M059J (cell line): ENCODE data around the gene NUAK1. TPM values are rescaled to one million over a fixed set of nuclear protein-coding genes. Genes with fewer than 3 reads are reported as not detected.
A peak's percentile ranks its signal among the peaks of the same experiment; 100 is the strongest.

Source experiments
- DNase-seq: peaks from one replicate; pipeline ENCODE4 v3.0.0-alpha.2; 2012; ENCODE audit warnings: low read depth
- total RNA-seq: library from RNA; depleted of rRNA; stranded (reverse); fragments of >200 nt; shearing (Covaris generic); gene quantifications from 2 replicates; pipeline ENCODE4 v1.2.3, GENCODE V29; 2014

NUAK1 gene
- total RNA-seq, 1 experiment from 2014 or later, result 13.0 TPM

DNA sequence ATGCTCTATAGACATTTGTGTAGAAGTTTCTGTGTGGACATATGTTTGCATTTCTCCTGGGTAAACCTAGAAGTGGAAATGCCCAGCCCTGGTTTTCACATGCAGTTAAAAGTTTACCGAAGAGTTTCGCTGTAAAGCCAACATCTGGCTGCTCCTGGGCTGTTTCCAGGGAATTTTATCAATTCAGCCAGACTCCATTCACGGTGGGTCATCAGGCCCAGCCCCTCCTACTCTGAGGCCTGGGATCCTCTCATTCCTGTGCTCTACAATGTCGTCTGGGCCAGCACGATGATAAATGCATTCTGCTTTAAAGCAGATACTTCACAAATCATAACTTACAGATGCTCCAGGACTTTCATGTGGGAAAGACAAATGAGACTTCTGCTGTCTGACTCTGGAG, 7.1 kb downstream of the NUAK1 start:
- DNase-seq, result no peak

GRCh38 chr12:106130474-106131113, 8.2 kb downstream of the NUAK1 start:
- DNase-seq, result no peak

- no peak for DNase-seq
Observed at GRCh38 chr12:106128585-106129328, 10.0 kb downstream of the NUAK1 start.

- no peak for DNase-seq
Observed at GRCh38 chr12:106127338-106128126, 11.2 kb downstream of the NUAK1 start.

GRCh38 chr12:106126441-106127337, 12.1 kb downstream of the NUAK1 start:
- DNase-seq, result peak; percentile 87

- DNase-seq, result no peak
Observed at GRCh38 chr12:106125351-106126095, 13.2 kb downstream of the NUAK1 start.

DNA sequence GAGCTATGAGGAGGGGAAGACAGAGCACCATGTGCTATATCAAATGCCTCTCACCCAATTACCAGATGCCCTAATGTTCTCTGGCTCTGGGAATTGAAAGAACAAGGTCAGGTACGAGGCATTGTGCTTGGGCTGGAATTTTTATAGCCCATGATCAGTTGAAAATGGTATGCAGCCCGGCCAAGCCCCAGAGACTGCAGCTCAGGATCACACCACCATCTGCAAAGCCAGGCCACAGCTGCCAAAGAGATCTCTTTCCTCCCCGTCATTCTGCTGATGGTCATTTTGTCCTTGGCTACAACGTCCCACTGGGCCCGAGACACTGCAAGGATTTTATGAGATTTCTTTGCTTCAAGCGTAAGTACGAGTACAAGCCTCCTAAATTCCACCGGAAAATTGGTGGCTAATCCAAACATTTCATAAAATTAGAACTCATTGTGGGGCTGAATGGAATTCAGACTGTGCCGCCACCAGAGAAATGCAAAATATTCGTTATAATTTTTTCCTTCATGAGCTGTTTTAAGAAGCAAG, 15.1 kb downstream of the NUAK1 start:
- peak; percentile 51 for DNase-seq

- no peak for DNase-seq
Observed at GRCh38 chr12:106123110-106123509, 15.6 kb downstream of the NUAK1 start.

- DNase-seq, result no peak
Observed at GRCh38 chr12:106122004-106122403, 16.8 kb downstream of the NUAK1 start.

DNA sequence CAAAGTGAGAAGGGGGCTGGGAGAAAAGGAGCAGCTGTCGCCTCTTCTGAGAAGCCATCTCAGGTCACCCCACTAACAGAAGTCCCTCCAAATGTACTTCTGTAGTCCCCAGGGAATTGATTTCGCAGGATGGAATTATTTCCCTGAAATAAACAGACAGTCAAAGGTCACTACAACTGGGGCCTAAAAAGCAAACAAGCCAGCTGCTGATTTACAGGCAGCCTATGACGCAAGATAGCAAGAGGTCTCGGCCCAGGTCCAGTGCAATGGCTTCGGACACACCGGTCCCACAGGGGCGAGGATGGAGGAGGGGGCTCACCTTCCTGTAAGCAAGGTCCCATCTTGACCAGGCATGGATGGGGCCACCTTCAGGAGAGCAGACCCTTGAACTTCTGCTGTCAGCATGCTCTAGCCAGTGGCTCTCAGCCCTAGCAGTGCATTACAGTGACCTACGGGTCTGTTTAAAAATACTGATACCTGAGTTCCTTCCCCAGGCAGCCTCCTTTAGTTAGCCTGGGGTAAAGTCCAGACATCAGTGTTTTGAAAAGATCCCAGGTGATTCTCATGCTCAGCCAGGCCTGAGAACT, 18.1 kb downstream of the NUAK1 start:
- no peak for DNase-seq

GRCh38 chr12:106119301-106119700, 19.5 kb downstream of the NUAK1 start:
- DNase-seq, result no peak

GRCh38 chr12:106118381-106119130, 20.2 kb downstream of the NUAK1 start:
- no peak for DNase-seq

- no peak for DNase-seq
Observed at GRCh38 chr12:106115440-106115839, 23.3 kb downstream of the NUAK1 start.

GRCh38 chr12:106114447-106115068, 24.2 kb downstream of the NUAK1 start:
- DNase-seq, result peak; percentile 46

DNA sequence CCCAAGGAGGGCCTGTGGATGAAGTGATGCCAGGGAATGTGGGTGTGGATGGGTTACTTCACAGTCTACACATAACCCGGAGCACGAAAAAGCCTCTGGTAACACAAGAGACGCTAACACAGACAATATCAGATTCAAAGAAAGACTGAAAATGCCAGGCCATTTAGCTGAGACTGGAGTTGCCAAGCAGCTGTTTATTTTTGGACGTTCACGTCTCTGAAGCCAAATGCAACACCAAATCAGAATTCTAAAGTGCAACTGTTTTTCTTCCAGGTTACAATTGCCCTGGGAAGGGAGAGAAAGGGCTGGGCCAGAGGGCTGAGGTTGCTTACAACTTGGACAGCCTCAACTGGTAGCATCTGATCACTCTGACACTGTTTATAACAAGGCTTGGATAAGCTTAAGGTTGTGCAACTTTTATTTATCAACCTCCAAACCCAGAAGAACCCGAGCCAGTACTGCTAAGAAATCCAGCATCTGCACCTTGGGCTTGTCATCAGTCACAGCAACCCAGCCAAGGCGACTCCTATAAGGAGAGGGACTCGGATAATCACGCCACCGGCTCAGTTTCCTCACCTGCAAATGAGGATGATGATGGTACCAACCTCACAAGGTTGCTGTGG, 24.8 kb downstream of the NUAK1 start:
- DNase-seq, result no peak

DNA sequence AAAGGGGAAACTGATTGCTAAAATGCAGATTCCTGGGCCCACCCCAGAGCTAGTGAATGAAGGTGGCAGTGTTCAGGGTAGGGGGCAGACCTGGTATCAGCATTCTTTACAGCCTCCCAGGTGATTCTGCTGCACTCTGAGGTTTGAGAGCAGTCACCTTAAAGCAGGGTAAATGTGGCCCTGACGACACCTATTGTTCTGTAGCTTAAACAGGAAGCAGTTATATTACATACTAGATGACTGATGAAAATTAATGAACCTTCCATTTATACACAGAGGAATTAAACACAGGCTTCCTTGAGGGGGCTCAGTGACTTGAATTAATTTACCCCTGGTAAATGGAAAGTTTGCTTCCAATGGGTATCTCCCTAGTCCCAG, 25.3 kb downstream of the NUAK1 start:
- no peak for DNase-seq

GRCh38 chr12:106113042-106113441, 25.7 kb downstream of the NUAK1 start:
- peak; percentile 90 for DNase-seq

DNA sequence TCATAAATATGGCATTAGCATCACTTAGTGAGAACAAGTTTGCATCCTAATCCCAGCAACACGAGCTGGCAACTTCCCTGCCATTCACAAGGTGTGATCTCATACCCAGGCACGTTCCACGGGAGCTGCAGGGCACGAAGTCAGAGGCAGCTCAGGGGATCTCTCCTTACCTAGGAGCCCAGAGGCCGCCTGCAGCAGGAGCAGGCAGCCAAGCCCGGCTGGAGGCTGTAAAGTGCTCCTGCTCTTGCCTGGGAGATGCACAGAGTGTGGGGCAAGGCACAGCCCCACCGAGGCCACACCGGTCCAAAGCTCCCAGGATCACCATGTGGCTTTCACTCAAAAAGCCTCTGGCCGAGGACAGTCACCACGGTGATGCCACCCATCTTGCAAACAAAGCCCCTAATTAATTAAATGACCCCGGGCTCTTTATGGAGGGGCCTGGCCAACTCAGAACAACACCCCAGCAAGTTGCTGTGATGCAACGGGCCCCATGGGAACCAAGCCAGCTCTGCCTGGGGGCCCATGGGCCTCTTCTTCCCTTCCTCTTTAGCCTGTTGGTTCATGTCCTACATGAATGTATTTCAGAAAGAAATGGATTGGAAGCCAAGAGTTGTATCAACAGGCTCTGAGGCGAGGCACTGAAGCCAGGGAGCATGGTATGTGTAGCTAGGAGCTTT, 26.5 kb downstream of the NUAK1 start:
- DNase-seq, result peak; percentile 79
